Neural cell (in vitro differentiated cells): ENCODE results near the gene GSS. TPM values are rescaled to one million over a fixed set of nuclear protein-coding genes. Genes with fewer than 3 reads are reported as not detected.

Experiments used
- H2AFZ ChIP-seq: fragments of 200-600, 300-800 bp; sonication (generic), shearing (Covaris generic); 2 replicates; pipeline ENCODE4 v1.6.0; 2014; ENCODE audit warnings: low read depth, mild to moderate bottlenecking, antibody characterized with exemption, low read length, moderate library complexity
- H3F3A ChIP-seq: fragments of 200-600 bp; shearing (Covaris generic); 2 replicates; pipeline ENCODE4 v1.6.1; 2016; ENCODE audit warnings: mild to moderate bottlenecking, moderate library complexity, mixed read lengths, antibody characterized with exemption, low read length; ENCODE audit not compliant: insufficient read depth, poor library complexity, severe bottlenecking
- H3K27ac ChIP-seq: fragments of 200-600, 300-800 bp; sonication (generic), shearing (Covaris generic); 2 replicates; pipeline ENCODE4 v1.5.1; 2014; ENCODE audit warnings: mild to moderate bottlenecking, low read length, moderate library complexity
- H3K27me3 ChIP-seq: fragments of 300-800, 200-600 bp; sonication (generic), shearing (Covaris generic); 2 replicates; pipeline ENCODE4 v1.6.0; 2014; ENCODE audit warnings: mild to moderate bottlenecking, low read depth, low read length, moderate library complexity; ENCODE audit not compliant: insufficient read depth
- H3K36me3 ChIP-seq: fragments of 300-800, 200-600 bp; sonication (generic), shearing (Covaris generic); 2 replicates; pipeline ENCODE4 v1.5.1; 2014; ENCODE audit warnings: mild to moderate bottlenecking, antibody characterized with exemption, low read length, moderate library complexity; ENCODE audit not compliant: insufficient read depth
- H3K4me2 ChIP-seq: fragments of 300-800, 200-600 bp; sonication (generic), shearing (Covaris generic); 2 replicates; pipeline ENCODE4 v1.6.0; 2014; ENCODE audit warnings: mild to moderate bottlenecking, low read length
- H3K4me3 ChIP-seq: fragments of 300-800, 200-600 bp; sonication (generic), shearing (Covaris generic); 2 replicates; pipeline ENCODE4 v1.5.1; 2014; ENCODE audit warnings: mild to moderate bottlenecking, low read length, moderate library complexity
- H3K79me2 ChIP-seq: fragments of 200-600 bp; shearing (Covaris generic); replicated peaks from 2 replicates; pipeline ENCODE4 v1.6.0; 2014; ENCODE audit warnings: mild to moderate bottlenecking, low read length, moderate library complexity; ENCODE audit not compliant: insufficient read depth
- H3K9ac ChIP-seq: fragments of 300-800, 200-600 bp; sonication (generic), shearing (Covaris generic); 2 replicates; pipeline ENCODE4 v1.6.1; 2016; ENCODE audit warnings: mild to moderate bottlenecking, low read length, mixed read lengths
- H3K9me2 ChIP-seq: fragments of 200-600 bp; shearing (Covaris generic); 2 replicates; pipeline ENCODE4 v1.6.1; 2016; ENCODE audit warnings: mild to moderate bottlenecking, low read length, mixed read lengths; ENCODE audit not compliant: insufficient read depth
- H3K9me3 ChIP-seq: fragments of 200-600, 300-800 bp; sonication (generic), shearing (Covaris generic); 2 replicates; pipeline ENCODE4 v1.6.1; 2016; ENCODE audit warnings: mild to moderate bottlenecking, mixed run types, low read length, moderate library complexity, mixed read lengths
- H4K20me1 ChIP-seq: fragments of 200-600 bp; shearing (Covaris generic); 2 replicates; pipeline ENCODE4 v1.6.1; 2016; ENCODE audit warnings: mild to moderate bottlenecking, mixed run types; ENCODE audit not compliant: insufficient read depth
- EP300 ChIP-seq: fragments of 450-650 bp; conservative IDR thresholded peaks from 2 replicates; pipeline ENCODE4 v1.6.1; 2014; ENCODE audit warnings: antibody characterized with exemption, mild to moderate bottlenecking, moderate library complexity; ENCODE audit not compliant: poor library complexity, severe bottlenecking
- EZH2 ChIP-seq: fragments of 200-600, 300-800 bp; shearing (Covaris generic), sonication (generic); IDR thresholded peaks from 2 replicates; pipeline ENCODE4 v1.6.1; 2014; ENCODE audit warnings: antibody characterized with exemption, low read length, borderline replicate concordance, mild to moderate bottlenecking; ENCODE audit not compliant: insufficient read depth, poor library complexity, severe bottlenecking
- MXI1 ChIP-seq: fragments of 450-650 bp; conservative IDR thresholded peaks from 2 replicates; pipeline ENCODE4 v1.6.1; 2014; ENCODE audit warnings: antibody characterized with exemption, mild to moderate bottlenecking; ENCODE audit not compliant: poor library complexity, severe bottlenecking
- POLR2AphosphoS5 ChIP-seq: IDR thresholded peaks from 2 replicates; pipeline ENCODE4 v1.6.1; 2012
- RAD21 ChIP-seq: fragments of 450-650 bp; conservative IDR thresholded peaks from 2 replicates; pipeline ENCODE4 v1.6.1; 2014; ENCODE audit warnings: antibody characterized with exemption, mild to moderate bottlenecking, moderate library complexity
- SMC3 ChIP-seq: fragments of 450-650 bp; conservative IDR thresholded peaks from 2 replicates; pipeline ENCODE4 v1.6.1; 2014; ENCODE audit warnings: antibody characterized with exemption, mild to moderate bottlenecking, moderate library complexity; ENCODE audit not compliant: poor library complexity
- TAF1 ChIP-seq: IDR thresholded peaks from 2 replicates; pipeline ENCODE4 v1.6.1; 2012; ENCODE audit warnings: low read depth
- polyA plus RNA-seq: library from polyadenylated mRNA; depleted of rRNA; stranded (reverse); fragments of >200 nt; gene quantifications from 2 replicates; pipeline ENCODE4 v1.2.3, GENCODE V29; 2014
- TF ChIP-seq, protein P1 (sequence below): IDR thresholded peaks from 2 replicates; pipeline ENCODE4 v1.6.1; 2012; ENCODE audit warnings: borderline replicate concordance
- TF ChIP-seq, protein P2 (sequence below): fragments of 450-650 bp; IDR thresholded peaks from 2 replicates; pipeline ENCODE4 v1.5.1; 2014; ENCODE audit warnings: antibody characterized with exemption, mild to moderate bottlenecking, moderate library complexity; ENCODE audit not compliant: poor library complexity, severe bottlenecking

GSS gene
- polyA plus RNA-seq, 1 donor from 2014 or later, result 173 TPM

DNA sequence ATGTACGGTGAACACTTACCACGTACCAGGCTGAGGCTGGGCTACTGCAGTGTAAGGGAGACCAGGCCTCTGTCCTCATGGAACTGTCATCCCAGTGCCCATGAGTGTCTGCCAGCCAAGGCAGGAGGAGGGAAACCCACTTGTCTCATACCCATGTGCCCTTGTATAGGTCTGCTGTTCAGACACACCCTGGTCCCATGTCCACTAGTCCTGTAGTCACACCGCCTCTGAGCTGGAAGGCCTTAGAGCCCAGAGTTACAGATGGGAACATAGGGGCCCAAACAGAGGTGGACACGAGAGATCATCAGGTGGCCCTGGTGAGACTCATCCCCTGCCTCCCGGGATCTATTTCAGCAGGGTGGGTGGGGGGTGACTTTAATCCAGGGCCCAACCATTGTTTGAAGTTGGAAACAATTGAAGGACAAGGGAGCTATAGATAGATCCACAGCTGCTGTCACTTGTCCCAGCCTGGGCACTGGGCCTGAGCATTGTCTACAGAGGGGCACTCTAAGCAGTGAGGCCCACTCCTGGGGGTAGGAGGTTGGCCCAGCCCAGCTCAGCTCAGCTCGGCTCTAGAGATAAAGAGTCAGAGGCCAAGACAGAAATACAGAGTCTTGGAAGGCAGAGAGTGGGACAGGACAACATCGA lies 14.7 kb upstream of the GSS start:
- Histone ChIP-seq H4K20me1 (no peaks in the 10 kb centered on the region), H3K9ac (no peak overlapping the region), H3K79me2 (no peaks in the 10 kb centered on the region), H3K27ac (no peak overlapping the region), H3K27me3 (no peaks in the 10 kb centered on the region), H2AFZ (no peak overlapping the region), H3K9me3 (no peaks in the 10 kb centered on the region), H3K4me3 (no peak overlapping the region), H3K36me3 (no peaks in the 10 kb centered on the region), H3K4me2 (no peak overlapping the region), H3F3A (no peaks in the 10 kb centered on the region), H3K9me2 (no peaks in the 10 kb centered on the region)
- no peak for TF ChIP-seq MXI1
- no peak for TF ChIP-seq EP300
- TF ChIP-seq, protein P1, sequence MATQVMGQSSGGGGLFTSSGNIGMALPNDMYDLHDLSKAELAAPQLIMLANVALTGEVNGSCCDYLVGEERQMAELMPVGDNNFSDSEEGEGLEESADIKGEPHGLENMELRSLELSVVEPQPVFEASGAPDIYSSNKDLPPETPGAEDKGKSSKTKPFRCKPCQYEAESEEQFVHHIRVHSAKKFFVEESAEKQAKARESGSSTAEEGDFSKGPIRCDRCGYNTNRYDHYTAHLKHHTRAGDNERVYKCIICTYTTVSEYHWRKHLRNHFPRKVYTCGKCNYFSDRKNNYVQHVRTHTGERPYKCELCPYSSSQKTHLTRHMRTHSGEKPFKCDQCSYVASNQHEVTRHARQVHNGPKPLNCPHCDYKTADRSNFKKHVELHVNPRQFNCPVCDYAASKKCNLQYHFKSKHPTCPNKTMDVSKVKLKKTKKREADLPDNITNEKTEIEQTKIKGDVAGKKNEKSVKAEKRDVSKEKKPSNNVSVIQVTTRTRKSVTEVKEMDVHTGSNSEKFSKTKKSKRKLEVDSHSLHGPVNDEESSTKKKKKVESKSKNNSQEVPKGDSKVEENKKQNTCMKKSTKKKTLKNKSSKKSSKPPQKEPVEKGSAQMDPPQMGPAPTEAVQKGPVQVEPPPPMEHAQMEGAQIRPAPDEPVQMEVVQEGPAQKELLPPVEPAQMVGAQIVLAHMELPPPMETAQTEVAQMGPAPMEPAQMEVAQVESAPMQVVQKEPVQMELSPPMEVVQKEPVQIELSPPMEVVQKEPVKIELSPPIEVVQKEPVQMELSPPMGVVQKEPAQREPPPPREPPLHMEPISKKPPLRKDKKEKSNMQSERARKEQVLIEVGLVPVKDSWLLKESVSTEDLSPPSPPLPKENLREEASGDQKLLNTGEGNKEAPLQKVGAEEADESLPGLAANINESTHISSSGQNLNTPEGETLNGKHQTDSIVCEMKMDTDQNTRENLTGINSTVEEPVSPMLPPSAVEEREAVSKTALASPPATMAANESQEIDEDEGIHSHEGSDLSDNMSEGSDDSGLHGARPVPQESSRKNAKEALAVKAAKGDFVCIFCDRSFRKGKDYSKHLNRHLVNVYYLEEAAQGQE, result no peak
- no peak for TF ChIP-seq RAD21
- no peak for TF ChIP-seq TAF1
- TF ChIP-seq POLR2AphosphoS5, result no peak
- TF ChIP-seq, protein P2, sequence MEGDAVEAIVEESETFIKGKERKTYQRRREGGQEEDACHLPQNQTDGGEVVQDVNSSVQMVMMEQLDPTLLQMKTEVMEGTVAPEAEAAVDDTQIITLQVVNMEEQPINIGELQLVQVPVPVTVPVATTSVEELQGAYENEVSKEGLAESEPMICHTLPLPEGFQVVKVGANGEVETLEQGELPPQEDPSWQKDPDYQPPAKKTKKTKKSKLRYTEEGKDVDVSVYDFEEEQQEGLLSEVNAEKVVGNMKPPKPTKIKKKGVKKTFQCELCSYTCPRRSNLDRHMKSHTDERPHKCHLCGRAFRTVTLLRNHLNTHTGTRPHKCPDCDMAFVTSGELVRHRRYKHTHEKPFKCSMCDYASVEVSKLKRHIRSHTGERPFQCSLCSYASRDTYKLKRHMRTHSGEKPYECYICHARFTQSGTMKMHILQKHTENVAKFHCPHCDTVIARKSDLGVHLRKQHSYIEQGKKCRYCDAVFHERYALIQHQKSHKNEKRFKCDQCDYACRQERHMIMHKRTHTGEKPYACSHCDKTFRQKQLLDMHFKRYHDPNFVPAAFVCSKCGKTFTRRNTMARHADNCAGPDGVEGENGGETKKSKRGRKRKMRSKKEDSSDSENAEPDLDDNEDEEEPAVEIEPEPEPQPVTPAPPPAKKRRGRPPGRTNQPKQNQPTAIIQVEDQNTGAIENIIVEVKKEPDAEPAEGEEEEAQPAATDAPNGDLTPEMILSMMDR, result no peak
- no peak for TF ChIP-seq SMC3
- no peak for TF ChIP-seq EZH2

DNA sequence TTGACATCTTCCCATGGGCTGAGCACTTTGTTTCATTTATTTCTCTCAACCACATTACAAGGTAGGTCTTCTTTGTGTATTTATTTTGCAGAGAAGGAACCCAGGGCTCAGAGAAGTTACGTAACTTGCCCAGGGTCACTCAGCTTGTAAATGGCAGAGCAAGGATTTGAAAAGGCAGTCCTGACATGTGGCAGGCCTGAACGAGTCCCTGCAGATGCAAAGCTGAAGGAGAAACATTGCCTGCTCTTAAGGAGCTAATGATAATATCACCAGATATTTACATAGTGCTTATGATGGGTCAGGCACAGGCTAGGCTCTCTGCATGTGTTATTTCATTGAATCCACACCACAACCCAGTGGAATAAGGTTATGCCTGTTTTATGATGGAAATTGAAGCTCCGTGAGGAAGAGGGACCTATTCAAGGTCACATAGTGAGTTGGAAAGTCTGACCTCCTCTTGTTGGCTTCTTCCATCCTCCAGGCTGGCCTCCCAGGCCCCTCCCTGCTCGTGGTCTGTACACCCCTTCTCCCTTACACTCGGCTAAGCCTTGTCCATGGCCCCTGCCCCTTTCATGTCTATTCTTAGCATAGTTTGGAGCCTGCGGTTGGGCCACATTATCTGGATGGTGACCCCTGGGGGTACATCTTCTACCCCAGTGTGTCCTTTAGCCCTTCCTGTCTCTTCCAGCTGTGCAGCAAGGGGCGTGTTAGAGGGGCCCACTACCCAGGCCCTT lies 12.6 kb upstream of the GSS start:
- Histone ChIP-seq H3K9me3 (no peaks in the 10 kb centered on the region), H2AFZ (no peak overlapping the region), H3K4me2 (no peak overlapping the region), H3K27me3 (no peaks in the 10 kb centered on the region), H3K9ac (no peak overlapping the region), H3K9me2 (no peaks in the 10 kb centered on the region), H3K27ac (no peak overlapping the region), H3K4me3 (no peak overlapping the region), H4K20me1 (no peaks in the 10 kb centered on the region), H3F3A (no peaks in the 10 kb centered on the region), H3K36me3 (no peaks in the 10 kb centered on the region), H3K79me2 (no peaks in the 10 kb centered on the region)
- no peak for TF ChIP-seq POLR2AphosphoS5
- no peak for TF ChIP-seq SMC3
- TF ChIP-seq TAF1, result no peak
- TF ChIP-seq, protein P2, result no peak
- no peak for TF ChIP-seq EZH2
- TF ChIP-seq, protein P1, result no peak
- TF ChIP-seq RAD21, result no peak
- no peak for TF ChIP-seq EP300
- TF ChIP-seq MXI1, result no peak
